ENCODE measurements around the gene SNX5.

The SNX5 gene

DNA sequence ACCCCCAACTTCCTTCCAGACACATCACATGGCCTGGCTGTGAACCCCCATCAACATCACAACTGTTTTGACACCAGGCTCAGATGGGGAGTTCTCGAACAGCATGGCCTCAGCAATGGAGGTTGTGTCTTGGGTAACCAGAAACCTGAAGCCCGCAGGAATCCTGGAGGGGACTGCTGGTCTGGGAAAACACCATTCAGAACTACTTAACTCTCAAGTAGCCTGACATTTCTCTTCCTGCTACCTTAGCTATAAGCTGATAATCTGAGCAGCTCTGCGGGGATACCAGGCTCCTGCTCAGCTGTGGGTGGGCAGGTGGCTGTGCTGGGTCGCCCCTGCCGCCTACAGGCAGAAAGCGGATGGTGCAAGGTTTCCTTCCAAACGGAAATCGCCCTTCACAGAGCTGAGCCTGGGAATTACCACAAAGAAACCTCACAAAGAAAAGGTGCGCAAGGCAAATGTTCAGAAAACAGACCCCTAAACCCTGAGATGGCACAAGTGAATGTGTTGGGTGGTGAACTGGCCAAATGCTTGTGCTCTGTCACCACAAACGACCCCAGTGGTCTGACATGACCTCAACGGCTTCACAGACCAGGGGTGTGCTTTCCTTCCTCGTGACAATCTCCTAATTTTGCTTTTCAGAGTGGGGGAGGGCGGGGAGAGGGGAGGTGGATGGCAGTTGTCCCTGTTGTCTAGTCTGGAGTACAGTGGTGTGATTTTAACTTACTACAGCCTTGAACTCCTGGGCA is 29.5 kb downstream of the SNX5 start:
- DNase-seq = peak; percentile 29 to 51

DNA sequence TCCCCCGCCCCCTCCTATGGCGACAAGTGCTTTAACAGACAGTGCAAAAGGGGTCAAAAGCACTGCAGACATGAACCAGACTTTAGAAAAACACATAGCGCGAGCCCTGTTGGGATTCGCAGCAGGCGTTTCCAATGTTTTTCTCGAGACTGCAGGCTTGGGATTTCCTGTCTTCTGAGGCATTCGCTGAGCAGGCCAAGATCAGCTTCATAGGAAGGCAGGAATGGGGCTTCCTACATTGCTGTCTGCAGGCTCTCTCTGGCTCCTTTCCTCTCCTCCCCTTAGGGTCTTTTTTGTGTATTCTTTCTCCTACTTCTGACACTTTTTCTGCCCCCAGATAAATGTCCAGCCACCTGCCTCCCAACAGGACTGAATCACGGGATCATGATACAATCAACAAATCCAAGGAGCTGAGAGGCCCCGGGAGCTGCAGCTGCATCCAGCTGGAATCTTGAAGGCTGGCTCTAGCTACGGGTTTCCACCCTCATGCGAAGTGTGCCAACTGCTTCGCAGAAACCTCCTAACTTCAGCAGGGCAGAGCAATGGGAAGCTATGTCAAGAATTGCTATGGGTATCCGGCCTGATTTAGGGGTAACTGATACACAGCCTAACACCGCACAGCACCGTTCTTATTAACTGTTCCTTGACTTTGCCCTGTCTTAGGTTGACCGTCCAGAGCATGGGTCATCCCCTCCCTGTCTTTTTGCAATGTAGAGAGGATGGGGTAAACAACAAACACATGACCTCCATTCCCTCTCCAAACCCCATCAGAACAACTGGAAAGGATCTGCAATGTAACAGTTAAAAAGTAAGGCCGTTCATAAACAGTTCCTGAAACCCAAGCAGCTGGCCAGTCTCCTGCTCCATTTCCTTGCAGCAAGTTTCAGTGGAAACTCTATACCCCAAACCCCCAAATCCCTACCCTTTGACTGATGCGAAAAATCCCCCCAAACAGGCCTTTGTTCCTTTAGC is 31.5 kb downstream of the SNX5 start:
- no peak for DNase-seq

DNA sequence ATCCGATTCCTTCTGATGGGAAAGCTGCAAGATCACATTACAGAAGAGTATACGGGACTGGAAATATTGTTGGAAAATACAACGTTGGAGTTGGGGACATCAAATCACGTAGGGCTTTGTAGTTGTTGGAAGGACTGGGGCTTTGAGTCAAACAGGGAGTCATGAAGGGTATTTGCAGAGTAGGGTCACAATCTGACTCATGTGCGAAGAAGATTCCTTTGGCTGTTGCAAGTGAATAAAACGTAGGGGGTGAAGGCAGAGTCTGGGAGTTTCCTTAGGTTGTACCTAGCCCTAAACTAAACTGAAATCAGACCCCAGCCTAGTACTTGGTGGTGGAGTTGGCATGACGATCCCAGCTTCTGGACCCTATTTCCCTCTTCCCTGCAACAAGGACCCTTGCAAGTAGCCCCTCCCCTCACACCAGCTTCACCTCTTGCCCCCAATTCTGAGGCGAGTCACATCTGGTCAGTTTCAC is 32.3 kb downstream of the SNX5 start:
- no peak for DNase-seq

DNA sequence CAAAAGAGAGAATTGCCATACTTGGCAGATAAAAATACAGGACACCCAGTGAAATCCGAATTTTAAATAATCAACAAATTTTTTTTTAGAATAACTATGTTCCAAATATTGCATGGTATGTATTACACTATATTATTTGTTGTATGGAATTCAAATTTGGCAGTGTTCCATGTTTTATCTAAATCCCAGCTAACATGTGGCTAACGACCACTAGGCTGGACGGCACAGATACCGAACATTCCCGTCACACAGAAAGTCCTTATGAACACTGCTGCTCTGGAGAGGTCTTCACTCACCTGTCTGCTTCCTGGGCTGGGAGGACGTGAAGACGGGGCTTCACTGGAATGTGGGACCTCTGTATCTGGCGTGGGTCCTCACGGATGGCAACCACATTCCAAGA is 32.8 kb downstream of the SNX5 start:
- no peak for DNase-seq

DNA sequence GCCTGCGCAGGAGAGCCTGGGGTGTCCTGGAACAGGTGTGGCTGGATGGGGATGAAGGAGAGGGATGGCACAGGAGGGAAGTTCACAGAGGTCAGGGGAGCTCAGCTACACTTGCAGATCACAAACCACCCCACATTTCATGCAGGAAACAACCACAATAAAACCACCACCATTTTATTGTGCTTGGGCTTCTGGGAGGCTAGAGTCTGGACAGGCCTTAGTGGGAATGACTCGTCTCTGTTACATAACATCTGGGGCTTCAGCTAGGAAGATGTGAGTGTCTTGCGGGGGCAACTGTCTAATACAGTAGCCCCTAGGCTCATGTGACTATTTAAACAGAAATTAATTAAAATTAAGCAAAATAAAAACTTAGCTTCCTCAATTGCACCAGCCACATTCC is 33.4 kb downstream of the SNX5 start:
- no peak for DNase-seq

DNA sequence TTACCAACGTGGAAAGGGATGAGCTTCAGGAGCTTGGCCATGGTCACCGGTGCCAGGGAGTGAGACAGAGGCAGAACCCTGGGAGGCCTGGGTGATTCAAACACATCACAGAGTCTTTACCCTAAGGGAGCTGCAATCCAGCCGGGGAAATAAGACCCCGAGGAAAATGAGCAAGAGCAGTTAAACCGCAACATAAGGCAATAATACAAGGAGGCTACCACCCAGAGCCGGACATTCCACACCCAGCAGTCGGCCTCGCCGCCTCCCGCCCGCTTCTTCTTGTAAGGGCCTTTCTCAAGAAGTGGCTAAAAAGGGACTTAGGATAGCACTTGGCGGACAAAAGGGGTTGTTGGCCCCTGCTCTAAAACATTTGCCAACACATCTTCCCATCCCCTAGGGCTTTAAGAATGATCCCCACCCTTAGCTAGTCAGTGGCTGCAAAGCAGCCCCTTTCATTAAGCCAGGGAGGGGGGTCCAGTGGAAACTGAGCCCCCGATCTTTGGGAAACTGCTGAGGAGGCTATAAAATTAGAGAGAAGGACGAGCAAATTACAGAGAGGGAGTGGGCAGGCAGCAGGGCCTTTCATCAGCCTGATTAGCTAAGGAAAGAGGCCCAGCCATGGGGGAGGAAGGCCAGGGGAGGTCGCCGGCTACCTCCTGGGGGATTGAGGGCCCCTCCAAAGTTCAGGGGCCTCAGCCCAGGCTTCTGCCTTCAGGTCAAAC is 34.3 kb downstream of the SNX5 start:
- DNase-seq = no peak

DNA sequence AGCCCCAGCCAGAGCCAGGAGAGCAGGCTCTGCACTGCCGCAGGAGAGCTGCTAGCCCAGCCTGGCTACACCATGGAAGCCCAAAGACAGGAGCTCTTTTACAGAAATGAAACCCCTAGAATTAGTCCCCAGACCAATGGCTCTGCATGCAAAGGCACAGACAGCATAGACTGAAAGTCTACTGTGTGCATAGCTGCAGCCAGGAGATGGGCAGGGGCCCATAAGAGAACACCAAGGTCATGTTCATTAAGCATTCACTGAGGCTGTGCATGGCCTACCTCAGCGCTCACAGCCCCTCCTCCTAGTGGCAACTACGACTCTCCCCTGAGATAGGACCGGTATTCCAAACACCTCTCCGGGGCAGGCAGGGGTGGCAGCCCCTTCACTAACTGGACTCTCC is 34.9 kb downstream of the SNX5 start:
- no peak for DNase-seq

DNA sequence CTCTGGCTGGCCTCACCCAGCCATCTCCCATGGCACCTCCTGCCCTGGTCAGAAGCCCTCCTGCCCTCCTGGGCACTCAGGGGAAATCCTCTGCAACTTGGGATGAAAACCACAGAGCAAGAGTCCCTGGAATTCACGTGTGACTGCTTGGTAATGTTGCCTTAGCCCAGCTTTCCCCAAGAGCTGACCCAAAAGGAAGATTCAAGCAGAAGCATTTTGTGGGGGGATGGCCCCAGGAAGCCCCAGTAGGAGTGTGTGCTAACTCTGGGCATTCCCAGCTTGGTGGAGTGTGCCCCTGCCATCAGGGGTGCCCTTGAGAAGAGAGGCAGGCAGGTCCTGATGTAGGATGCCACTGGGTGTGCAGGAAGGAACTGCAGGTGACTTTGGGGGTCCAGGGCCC is 35.5 kb downstream of the SNX5 start:
- no peak for DNase-seq

DNA sequence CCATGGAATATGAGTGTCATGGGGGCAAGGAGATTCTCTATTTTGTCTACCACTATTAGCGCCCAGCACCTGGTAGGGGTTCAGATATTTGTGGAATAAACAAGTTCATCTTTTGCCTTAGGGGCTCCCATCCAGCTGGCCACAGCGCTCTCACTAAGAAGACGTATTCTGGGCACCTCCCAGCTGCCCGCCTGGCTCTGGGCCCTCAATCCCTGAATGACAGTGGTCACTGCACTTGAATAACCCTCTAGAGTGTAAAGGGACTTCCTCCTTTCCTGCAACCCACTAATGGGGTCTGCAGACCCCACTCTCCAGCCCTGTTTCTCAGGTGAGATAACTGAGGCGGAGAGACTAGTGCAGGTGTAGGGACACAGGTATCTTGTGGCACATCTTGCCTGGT is 36.2 kb downstream of the SNX5 start:
- DNase-seq = no peak

DNA sequence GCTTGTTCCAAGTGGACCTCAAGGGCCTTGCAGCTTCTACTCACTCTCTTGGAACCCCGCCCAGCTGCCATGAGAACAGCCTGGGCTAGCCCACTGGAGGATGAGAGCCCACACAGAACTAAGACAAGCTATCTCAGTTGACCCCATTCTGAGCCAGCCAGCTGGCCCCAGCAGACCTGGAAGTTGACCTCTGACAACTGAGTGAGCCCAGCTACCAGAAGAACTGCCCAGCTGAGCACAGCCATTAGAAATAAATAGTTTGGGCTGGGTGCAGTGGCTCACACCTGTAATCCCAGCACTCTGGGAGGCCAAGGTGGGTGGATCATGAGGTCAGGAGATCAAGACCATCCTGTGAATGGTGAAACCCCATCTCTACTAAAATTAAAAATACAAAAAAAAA is 37.1 kb downstream of the SNX5 start:
- no peak for DNase-seq

DNA sequence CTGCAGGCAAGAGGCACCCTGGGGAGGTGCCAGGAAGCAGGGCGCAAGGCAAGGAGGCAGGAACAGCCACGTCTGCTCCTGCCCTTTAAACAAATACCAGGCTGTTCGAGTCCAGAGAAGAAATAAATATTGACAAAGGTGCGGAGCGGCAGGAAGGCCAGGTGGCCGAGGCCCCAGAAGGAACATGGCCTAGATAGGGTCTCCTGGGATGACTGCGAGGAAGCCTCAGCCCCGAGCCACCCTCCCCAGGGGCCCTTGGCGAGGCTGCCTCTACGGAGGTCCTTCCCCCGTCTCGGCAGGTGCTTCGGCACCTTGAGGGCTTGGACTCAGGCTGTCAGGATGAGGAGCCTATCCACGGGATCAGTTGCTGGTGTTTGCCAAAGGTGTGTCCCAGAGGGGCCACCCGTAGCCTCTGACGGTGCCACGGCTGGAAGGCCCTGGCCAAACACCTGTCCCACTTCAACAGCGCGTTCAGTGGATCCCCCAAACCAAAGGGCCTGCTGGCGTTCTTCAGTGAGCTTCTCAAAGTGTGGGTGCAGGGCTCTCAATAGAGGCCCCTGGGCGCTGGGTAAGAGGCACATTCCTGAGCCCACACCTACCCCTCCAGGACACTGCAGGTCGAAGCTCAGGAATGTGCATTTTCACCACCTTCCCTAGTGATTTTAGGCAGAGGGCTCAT is 39.8 kb downstream of the SNX5 start:
- no peak for DNase-seq

DNA sequence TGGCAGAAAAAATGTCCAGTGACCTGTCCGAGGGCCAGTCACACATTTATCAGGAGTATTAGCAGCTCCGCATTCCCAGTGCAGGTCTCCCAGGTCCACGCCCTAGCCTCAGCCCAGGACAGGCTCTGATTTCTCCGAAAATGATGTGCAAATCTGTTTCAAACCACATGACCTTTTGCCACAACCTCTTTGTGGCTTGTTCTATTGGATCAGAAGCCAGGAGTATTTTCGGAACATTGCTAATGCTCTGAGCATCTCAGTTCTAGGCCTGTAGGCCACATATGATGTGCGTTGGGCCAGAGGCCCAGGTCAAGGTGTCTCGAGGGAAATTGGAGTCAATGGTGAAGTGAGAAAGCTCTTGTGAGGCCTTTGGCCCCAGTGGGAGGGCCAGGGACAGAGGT is 40.4 kb downstream of the SNX5 start:
- DNase-seq = no peak

DNA sequence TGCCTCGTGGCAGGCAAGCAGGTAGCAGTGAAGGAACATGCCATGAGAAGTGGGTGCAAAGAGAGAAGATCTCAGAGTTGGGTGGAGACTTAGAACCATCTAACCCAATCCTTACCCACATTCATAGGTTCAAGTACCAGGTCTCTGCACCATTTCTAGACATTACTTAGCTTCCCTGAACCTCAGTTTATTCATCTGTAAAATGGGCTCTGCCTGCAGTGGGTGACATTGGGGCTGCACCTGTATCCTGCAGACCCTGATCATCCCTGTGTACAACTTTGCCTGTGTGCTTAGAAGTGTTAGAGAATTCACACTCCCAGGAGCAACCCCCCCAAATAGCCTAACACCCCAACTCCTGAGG is 42.7 kb downstream of the SNX5 start:
- DNase-seq = no peak

DNA sequence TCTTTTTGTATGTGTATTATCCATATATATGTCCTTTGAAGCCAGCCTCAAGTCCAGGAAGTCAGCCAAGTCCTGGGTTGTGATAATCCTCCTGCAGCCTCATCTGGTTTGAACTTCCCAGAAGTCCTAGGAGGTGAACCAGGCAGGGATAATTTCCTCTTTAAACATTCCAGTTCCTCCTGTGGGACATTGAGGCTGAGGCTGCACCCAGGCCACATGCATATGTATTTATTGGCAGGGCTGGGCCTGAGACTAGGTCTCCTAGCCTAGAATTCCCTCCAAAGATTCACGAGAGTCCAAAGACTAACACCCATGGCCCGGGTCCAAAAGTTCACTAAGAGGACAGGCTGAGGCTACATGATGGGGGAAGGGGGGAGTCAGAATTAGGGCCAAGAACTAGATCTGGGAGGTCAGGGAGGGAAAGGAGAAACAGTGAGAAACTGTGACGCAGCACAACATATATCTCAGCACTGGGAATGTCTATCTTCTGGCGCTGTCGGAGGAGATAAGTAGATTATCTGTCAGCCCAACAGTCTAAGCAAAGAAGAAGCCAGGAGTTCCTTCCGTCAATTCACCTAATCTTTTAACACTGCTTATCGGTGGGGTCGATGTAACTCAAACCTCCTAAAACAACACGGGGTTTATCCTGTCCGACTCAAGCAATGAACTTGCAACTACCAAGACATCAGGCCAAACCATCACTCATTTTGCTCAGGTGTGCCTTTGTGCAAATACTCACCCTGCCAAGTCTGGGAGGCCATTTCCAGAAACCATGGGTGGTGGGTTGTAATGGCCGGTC is 43.3 kb downstream of the SNX5 start:
- DNase-seq = no peak

DNA sequence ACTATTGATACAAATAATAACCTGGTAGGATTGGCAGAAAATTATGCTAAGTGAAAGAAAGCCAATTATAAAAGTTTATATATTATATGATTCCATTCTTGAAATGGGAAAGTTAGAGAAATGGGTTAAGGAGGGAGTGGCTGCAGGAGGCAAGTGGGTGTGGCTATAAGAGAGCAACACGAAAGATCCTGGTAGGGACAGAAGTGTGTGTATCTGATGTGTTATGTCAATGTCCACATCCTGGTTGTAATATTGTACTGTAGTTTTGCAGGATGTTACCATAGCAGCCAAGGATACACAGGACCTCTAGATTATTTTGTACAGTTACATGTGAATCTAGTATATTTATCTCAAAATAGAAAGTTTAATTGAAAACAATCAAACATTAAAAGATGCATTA is 46.8 kb downstream of the SNX5 start:
- no peak for DNase-seq

DNA sequence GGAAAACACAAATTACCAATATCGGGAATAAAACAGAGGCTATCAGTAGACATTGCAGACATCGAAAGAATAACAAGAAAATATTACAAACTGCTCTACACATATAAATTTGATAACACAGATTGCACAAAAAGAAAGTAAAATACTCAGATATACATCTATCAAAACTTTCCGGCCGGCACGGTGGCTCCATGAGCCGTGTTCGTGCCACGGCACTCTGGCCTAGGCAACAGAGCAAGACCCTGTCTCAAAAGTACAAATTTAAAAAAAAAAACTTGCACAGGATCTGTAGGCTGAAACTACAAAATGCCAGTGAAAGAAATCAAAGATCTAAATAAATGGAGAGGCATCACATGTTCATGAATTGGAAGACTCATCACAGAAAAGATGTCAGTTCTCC is 49.4 kb downstream of the SNX5 start:
- no peak for DNase-seq

DNA sequence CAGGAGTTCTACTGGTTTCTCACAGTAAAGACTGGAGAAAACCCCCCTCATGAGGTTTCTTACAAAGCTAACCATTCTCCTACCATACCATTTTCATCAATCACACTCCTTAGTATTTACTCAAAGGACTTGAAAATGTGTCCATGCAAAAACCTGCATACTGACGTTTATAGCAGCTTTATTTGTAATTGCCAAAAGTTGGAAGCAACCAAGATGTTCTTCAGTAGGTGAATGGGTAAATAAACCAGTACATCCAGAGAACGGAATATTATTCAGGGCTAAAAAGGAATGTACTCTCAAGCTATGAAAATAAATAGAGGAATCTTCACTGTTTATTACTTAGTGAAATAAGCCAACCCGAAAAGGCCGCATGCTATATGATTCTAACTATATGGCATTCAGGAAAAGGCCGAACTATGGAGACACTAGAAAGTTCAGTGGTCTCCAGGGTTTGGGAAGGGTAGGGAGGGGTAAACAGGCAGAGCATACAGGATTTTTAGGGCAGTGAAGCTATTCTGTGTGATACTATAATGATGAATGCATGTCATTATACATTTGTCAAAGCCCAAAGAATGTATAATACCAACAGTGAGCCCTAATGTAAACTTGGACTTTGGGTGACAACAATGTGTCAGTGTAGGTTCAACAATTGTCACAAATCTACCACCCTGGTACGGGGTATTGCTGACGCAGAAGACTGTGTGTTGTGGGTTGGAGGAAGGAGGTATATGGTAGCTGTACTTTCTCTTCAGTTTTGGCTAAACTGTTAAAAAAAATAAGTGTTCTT is 50.6 kb downstream of the SNX5 start:
- DNase-seq = no peak

DNA sequence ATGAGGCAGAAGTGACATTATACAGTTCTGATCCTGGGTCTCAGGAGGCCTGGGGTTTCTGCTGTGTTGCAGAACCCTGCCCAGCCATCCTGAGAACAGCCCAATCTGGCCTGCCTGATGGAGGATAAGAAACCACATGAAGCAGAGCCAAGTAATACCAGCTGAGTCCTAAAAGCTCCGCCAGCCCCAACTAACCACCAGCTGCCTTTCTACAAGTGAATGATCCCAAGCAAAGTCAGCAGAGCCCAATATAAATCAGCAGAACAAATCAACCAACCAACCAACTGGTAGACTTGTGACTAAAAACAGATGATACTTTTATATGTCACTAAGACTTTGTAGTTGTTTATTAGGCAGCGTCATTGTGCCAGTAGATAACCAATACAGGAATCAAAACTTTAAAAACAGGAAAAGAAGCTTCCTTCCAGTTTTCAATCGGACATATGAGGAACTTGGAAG is 52.1 kb downstream of the SNX5 start:
- no peak for DNase-seq

DNA sequence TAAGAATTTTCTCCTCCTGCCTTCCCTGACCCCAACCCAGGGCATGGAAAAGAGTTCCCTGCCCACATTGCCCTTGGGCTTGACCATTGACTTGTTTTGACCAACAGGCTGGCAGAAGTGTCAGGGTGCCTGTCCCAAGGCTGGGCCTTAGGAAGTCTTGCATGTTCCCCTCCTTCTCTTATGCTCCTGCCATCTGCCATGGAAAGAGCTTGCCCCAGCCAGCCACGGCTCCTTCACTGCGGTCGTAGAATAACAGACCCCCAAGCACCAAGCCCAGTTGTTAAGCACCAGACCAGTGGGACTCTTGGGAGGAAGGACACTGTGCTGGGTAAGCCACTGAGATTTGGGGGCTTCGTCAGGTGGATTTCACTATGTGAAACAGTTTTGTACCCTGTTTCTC is 53.6 kb downstream of the SNX5 start:
- no peak for DNase-seq

DNA sequence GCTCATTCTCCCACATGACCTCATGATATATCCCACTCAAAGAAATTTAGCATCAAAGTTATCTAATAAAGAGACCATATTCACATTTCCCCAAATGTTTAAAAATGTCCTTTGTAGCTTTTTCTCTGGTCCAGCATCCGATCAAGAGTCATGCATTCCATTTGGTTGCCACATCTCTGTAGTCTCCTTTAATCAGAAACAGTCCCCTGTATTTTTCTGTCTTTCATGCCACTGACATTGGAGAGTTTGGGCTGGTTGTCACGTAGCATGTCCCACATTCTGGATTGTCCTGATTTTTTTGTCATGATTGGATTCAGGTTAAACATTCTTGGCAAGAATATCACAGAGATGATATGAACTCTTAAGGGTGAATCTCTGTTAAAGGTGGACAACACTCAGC is 55.7 kb downstream of the SNX5 start:
- no peak for DNase-seq

DNA sequence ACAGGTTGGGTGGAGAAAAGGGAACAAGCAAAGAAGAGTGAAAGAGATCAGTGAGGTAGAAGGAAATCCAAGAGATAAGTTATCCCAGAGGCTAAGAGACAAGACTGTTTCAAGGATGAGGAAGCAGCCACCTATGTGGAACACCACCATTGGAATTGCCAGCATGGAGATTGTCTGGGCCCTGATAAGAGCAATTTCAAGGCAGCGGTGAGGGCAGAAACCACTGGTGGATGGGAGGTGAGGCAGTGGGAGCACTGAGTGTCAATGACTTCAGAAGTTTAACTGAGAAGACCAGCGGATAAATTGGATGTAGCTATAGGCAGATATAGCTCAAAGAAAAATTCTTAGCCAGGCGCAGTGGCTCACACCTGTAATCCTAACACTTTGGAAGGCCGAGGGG is 56.7 kb downstream of the SNX5 start:
- no peak for DNase-seq
